Gastrocnemius medialis (tissue), 4 donors: ENCODE results near the gene TAS1R1.

Source experiments
- CTCF ChIP-seq, 5 experiments: fragments of 450-650 bp in 3 of 5; fragments of 200-600 bp in 2 of 5; sonication (generic) in 2 of 5; IDR thresholded peaks in 4 of 5; conservative IDR thresholded peaks in 1 of 5; 1 replicate in 4 of 5; 2 replicates in 1 of 5; pipeline ENCODE4 v1.5.1; 2016 to 2019; ENCODE audit warnings: antibody characterized with exemption in 5 of 5, mild to moderate bottlenecking in 3 of 5, moderate library complexity in 3 of 5
- POLR2A ChIP-seq, 2 donors: fragments of 450-650 bp; IDR thresholded peaks; one replicate each; pipeline ENCODE4 v1.6.1; 2017; ENCODE audit warnings: antibody characterized with exemption in 2 of 2, mild to moderate bottlenecking in 2 of 2, moderate library complexity in 2 of 2

GRCh38 chr1:6622396-6623152, 67.5 kb downstream of the TAS1R1 start:
- TF ChIP-seq CTCF (IDR thresholded peaks at IDR 0.05 in 4 of 5, conservative IDR thresholded peaks at IDR 0.05 in 1 of 5): no peak
- TF ChIP-seq POLR2A (IDR thresholded peaks at IDR 0.05): no peak
